Stimulated activated CD4-positive, alpha-beta T cell treated with anti-CD3 and anti-CD28 coated beads, TNF-alpha, amount 100 ng/mL, for 24 hours (primary cell): ENCODE results near the gene TBL1X.
A peak's percentile ranks its signal among the peaks of the same experiment; 100 is the strongest.

Experiments
- DNase-seq, 3 experiments: peaks; one replicate each; pipeline ENCODE4 v3.0.0-alpha.2; 2020; ENCODE audit warnings: low read depth in 3 of 3

The TBL1X gene

DNA sequence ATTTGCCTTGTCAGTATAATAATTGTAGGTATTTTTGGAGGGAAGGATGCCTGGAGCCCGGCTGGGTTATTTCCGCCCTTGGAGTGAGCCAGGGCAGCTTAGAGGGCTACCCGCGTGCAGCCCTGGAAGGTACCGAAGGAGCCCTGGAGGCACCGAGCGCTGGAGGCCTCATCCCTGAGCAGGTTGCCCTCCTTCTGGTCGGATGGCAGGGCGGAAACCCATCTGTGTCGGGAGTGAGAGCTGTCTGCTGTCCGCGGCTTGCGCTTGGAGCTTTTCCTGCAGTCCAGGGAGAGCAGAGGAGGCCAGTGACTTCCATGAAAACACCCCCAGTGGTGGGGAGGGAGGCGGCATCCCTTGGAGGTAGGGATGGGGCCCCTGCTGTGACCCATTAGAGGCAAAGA is 122.1 kb downstream of the TBL1X start:
- no peak for DNase-seq

DNA sequence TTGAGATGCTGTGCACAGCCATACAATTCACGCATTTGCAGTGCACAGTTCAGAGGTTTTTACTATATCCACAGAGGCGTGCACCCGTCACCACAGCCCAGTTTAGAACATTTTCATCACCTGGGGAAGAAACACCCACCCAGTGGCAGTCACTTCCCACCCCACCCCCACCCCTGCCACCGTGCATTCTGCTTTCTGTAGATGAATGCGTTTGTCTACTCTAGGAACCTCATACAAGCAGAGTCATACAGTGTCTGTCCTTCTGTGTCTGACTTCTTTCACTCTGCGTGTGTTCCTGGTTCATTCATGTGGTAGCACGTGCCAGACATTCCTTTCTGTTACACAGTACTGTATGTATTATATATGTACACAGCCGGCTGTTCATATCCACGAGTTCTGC is 122.8 kb downstream of the TBL1X start:
- DNase-seq: no peak

- no peak for DNase-seq
Measured at GRCh38 chrX:9591496-9591895, 126.6 kb downstream of the TBL1X start.

GRCh38 chrX:9593756-9594155 is 128.9 kb downstream of the TBL1X start:
- no peak for DNase-seq

- DNase-seq: no peak
Measured at GRCh38 chrX:9595174-9595573, 130.3 kb downstream of the TBL1X start.

DNA sequence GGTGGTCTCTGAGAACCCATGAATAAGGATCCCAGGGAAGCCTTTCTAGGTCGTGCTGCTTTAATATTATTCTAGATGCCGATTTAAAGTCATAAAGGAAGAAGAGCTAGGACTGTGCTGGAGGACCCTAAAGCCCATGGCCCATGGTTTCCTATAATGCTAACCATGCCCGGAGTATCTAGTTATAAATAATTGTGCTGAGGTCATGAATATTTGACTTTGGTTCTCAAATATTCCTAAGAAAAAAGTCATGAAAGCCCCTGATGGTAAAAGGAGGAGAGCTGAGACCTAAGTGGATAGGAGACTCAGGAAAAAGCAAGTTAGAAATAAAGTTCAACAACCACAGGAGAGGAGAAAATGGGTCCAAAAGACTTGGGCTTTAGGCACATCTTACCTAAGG is 132.0 kb downstream of the TBL1X start:
- DNase-seq: no peak

DNA sequence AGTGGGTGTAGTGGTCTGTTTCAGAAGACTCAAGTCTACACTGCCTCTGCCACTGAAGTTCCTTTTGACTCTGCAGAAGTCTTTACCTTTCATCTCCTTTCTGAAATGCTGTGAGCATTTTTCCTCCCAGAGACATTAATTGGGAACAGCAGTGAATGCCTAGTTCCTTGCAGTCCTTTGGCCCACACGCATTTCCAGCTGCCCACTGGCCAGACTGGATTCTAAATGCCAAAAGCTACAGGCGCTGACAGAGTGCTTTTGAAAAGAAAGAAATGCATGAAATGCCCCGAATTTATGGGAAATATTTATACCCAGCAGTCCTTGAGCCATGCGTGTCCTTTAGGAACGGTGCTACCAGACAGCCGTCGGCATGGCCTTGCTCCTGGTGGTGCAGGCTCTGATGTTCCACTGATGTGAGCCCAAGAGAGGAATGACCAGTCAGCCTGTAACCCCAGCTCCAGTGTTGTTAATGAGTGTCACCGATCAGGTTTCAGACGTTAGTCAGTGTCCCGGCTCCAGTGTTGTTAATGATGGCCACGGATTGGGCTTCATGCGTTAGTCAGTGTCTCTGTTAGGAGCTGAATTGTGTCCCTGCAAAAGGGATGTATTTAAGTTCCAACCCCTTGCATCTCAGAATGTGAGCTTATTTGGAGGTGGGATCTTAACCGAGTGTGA is 132.6 kb downstream of the TBL1X start:
- no peak for DNase-seq

DNA sequence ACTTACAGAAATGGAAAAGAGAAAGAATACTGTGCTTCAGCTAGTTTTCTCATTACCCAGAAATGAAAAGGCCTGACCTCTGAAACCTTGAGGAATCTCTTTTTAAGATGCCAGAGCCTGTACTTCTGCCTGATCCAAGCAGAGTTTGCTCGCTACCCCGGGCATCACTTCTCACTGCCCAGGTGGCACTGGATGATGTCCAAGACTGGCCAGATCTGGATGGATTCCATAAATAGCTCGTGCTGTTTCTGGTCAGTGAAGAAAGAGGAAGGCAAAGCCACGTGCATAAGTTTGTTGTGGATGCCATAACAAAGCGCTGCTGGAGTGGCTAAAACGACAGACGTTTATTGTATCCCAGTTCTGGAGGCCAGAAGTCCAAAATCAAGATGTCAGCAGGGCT is 133.5 kb downstream of the TBL1X start:
- no peak for DNase-seq

DNA sequence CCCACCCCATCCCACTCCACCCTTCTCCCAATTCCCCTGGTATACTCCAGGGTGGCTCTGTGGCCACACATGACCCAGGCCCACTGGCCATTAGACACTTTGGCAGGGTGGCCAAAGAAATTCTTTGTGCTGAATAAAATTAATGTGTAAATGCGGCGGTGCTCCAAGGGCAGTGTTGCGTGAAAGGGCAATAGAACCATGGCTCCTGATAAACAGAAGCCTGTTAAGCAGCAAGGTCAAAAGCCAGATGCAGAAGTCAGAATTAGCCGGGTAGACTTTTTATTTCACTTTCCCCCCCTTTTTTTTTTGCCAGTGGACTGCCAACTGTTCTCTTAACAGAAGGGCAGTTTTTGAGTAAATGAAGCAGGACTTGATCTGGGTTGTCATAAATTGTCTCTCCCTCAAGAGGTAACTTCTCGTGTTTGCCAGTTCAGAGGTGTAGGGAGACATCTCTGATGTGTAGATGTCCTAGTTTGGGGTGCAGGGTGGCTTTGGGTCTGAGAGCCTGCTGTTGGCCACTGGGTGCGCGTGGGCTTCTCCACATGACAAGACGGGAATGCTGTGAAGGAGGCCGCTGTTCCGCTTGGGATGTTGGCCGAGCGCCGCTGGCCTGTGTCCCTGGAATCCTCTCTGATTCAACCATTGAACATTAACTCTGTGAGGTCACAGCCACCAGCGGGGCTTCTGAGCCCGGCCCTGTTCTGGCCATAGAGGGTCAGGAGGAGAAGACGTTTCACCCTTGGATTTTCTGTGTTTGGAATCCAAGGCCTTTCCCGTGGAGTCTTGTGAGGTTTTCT is 139.5 kb downstream of the TBL1X start:
- no peak for DNase-seq

DNA sequence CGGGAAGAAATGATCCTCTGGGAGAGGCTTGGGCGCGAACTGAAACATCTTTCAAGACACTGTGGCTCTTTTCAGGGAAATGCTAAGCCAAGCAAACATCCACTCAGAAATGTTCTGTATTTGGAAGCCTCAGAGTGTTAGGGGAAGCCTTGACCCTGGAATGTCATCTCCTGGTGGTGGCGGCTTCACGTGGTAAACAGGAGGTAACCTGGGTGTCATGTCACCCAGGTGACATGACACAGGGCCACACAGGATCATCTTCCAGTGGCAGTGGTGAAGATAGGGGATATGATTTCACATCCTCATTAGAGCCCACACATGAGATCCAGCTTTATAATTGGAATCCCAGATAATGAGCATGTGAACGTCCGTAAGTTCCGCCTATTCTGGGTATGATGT is 140.0 kb downstream of the TBL1X start:
- no peak for DNase-seq

DNA sequence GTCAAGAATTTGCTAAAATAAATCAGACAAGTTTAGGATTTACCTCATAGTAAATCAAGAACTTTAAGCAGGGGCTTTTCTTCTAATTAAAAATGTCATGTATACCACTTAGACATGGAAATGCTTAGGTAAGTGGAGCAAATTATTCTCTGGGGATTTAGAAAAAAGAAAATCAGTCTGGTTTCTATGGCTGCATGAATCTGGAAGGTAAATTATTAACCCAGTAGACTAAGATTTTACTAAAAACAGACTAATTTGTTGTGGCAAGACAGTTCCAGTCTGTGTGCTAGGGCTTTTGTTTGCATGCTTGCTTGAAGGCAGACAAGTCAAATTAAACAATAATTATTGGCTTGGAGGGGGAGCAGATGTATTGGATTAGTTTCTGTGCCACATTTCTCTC is 140.6 kb downstream of the TBL1X start:
- no peak for DNase-seq

- no peak for DNase-seq
Measured at GRCh38 chrX:9606971-9607370, 142.1 kb downstream of the TBL1X start.

GRCh38 chrX:9609499-9609898 is 144.6 kb downstream of the TBL1X start:
- DNase-seq: no peak

GRCh38 chrX:9609987-9610386 is 145.1 kb downstream of the TBL1X start:
- DNase-seq: no peak

DNA sequence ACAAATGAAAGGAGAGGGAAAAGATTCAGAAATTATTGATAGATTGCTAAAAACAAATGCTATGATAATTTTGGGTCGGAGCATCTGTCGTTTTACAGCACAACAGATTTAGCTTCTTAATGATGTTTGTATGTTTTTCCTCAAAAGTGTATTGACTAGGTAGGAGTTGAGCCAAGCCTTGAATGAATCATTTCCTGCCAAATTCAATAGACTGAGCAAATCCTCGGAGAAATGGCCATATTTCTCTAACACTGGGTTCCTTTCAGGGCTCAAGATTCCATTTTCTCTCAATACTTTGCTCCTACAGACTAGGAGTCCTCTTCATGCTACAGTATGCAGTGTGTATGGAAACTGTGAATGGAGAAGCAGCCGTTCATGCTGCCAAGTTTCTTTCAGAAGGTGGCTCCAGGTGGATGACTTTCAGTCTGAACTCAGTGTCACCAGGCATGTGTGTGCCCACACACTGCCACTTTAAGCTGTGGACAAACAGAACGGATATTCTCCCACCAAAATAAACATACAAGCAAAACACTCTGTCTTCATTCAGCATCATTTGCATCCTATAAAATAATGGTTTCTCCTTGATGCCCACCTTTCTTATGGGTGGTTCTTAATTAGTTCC is 146.0 kb downstream of the TBL1X start:
- DNase-seq: no peak

- DNase-seq: no peak
Measured at GRCh38 chrX:9611436-9612145, 146.7 kb downstream of the TBL1X start.

DNA sequence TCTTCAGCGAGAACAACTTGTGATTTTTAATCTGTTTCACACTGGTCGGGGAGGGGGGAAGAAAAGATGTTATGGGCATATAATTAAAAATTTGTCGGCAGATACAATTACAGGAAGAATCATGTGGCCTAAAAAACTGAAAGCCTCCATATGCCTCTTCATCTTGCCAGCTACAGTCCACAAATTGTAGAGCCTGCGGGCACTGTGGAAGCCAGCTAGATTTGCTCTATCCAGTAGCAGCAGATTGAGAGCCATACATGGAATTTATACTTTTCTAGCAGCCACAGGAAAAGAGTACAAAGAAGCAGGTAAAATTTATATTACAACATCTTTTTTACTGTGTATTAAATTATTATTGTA is 147.3 kb downstream of the TBL1X start:
- no peak for DNase-seq

DNA sequence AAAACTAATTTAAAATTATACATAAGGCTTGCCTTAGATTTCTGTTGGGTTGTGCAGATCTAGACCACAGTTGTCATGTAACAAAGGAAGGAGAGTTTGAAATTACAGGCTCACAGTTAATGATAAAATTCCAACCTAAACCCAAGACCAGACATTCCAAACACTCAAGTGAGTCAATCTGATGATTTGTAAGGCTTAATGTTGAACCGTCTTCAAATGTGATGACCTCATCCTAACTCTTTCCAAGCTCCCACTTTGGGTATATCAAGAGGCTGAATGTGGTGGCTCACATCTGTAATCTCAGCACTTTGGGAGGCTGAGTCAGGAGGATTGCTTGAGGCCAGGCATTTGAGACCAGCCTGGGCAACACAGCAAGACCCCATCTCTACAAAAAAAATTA is 149.2 kb downstream of the TBL1X start:
- no peak for DNase-seq

DNA sequence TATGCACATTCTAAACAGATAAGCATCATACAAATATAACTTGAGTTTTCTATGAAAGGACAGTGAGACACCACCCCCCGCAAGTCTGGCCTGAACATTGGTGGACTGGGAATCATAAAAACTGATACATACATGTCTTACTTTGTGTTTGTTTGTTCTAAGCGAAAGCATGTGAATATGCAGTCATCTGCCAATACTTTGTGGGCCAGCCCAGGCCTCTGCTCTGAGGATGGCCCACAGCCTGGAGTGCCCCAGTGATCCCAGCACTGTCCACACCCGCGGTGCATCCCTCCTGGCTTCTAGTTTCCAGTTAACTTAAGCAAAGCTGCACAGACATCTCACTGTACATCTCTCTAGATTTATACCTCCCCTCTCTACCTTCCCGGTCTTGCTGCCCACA is 154.3 kb downstream of the TBL1X start:
- DNase-seq: no peak

DNA sequence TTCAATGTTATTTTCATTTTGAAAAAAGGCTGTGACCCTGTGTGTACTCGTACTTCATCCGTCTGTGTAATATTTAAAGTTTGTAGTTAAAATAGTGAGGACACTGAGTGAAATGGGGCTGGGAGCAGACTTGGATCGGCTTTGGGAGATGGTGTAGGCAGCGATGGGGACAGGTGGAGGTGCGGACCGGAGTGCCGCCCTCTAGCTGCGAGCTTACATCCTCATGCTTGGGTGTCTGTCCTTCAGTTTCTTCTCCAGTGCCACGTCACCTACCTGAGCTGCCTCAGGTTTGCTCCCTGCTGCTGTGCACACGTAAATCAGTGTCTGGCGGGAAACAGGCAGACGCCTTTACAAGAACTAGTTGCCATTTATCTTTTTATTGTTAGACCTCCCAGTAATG is 154.7 kb downstream of the TBL1X start:
- DNase-seq: no peak

DNA sequence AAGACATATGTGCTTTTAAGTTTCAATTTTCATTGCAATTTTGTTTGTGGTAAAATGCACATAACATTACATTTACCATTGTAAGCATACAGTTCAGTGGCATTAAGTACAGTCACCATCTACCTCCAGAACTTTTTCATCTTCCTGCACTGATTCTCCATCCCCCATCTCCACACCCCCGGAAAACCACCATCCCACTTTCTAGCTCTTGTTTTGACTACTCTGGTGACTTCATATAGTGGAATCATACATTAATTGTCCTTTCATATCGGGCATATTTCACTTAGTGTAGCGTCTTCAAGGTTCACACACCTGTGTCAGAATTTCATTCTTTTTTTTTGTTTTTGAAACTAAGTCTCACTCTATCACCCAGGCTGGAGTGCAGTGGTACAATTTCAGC is 157.3 kb downstream of the TBL1X start:
- DNase-seq: peak in 2 of 3 experiments; percentile 10 to 12

GRCh38 chrX:9626379-9626778 is 161.5 kb downstream of the TBL1X start:
- DNase-seq: no peak

DNA sequence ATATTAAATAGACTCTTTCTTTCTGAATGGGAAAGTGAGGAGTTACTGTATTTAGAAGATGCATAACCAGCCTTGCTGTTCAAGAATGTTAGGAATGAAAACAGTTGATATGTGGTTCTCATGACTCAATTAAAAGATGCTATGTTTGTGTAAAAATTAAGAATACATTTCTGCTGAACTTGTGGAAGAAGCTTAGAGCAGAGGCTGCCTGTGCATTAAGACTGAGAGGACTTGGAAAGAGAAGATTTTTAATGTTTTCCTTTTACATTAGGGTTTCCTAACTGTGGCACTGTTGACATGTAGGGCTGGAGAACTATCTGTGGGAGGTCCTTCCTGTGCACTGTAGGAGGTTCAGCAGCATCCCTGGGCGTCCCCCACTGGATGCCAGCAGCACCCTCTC is 163.1 kb downstream of the TBL1X start:
- no peak for DNase-seq
